MCF 10A (cell line): ENCODE measurements around the gene TTLL9. TPM values are rescaled to one million over a fixed set of nuclear protein-coding genes. Genes with fewer than 3 reads are reported as not detected.

Source experiments
- BruUV-seq: library from RNA; stranded (reverse); fragments of 400-500 nt; replicated peaks from 2 replicates; lab custom pipeline; 2021; lab: Mats Ljungman, UMichigan
- CTCF ChIA-PET: fragments of 300-600 bp; sonication (Branson Sonifier 250); formaldehyde crosslinking; extraction: SDS; loops from one replicate; lab custom pipeline; 2021; ENCODE audit warnings: antibody characterized with exemption, inconsistent platforms; lab: Yijun Ruan, JAX
- POLR2A ChIA-PET: fragments of 300-600, 350-650 bp; sonication (Branson Sonifier 250); formaldehyde crosslinking; extraction: SDS; loops from one replicate; lab custom pipeline; 2020; ENCODE audit warnings: antibody characterized with exemption, inconsistent platforms; lab: Yijun Ruan, JAX
- DNase-seq: peaks from one replicate; pipeline ENCODE4 v3.0.0-alpha.2; 2018; ENCODE audit not compliant: unreplicated experiment
- H3K27ac Mint-ChIP-seq: one replicate; pipeline ENCODE4 v1.8.0; 2022; ENCODE audit warnings: mild to moderate bottlenecking, low read depth, mixed read lengths; ENCODE audit not compliant: unreplicated experiment
- H3K27me3 Mint-ChIP-seq: one replicate; pipeline ENCODE4 v1.8.0; 2022; ENCODE audit warnings: mixed read lengths; ENCODE audit not compliant: insufficient read depth, unreplicated experiment
- H3K36me3 Mint-ChIP-seq: one replicate; pipeline ENCODE4 v1.8.0; 2022; ENCODE audit warnings: mild to moderate bottlenecking, moderate library complexity, mixed read lengths; ENCODE audit not compliant: insufficient read depth, unreplicated experiment
- H3K4me1 Mint-ChIP-seq: one replicate; pipeline ENCODE4 v1.8.0; 2022; ENCODE audit warnings: mixed read lengths; ENCODE audit not compliant: insufficient read depth, unreplicated experiment
- H3K4me3 Mint-ChIP-seq: one replicate; pipeline ENCODE4 v1.8.0; 2022; ENCODE audit warnings: mild to moderate bottlenecking, moderate library complexity, mixed read lengths; ENCODE audit not compliant: unreplicated experiment
- H3K9me3 Mint-ChIP-seq: one replicate; pipeline ENCODE4 v1.8.0; 2022; ENCODE audit warnings: mixed read lengths; ENCODE audit not compliant: unreplicated experiment
- intact Hi-C: fragments of 100-400 bp; cut with micrococcal nuclease; formaldehyde crosslinking; loops from 2 replicates; pipeline ENCODE4 v1.14.1; 2022
- total RNA-seq: library from RNA; stranded (reverse); gene quantifications from 2 replicates; pipeline ENCODE4 v1.2.3, GENCODE V29; 2022
- TF ChIP-seq, protein P1 (sequence below): fragments of 200-600 bp; IDR thresholded peaks from one replicate; pipeline ENCODE4 v1.8.0; 2022; ENCODE audit warnings: antibody characterized with exemption, mild to moderate bottlenecking; ENCODE audit not compliant: unreplicated experiment

TTLL9 gene
- total RNA-seq, 1 experiment from 2014 or later, result 0.19 TPM

- Mint-ChIP-seq H3K9me3 (no peaks in the 10 kb centered on the region), H3K27me3 (peaks cover 29% of the 10 kb centered on the region), H3K4me3 (peak within 1 kb of the TSS; percentile 81), H3K4me1 (peaks cover 13% of the 10 kb centered on the region), H3K27ac (peak within 1 kb of the TSS; percentile 91), H3K36me3 (peaks cover 32% of the 10 kb centered on the region)
- DNase-seq, result peak; percentile 97
- ChIA-PET POLR2A (interaction anchor here (0.7 to 3.2 kb wide), 12 partner anchors 10 to 556 kb away, joined by 3 to 17 read pairs (median 4); no protein-coding TSS in a partner anchor), CTCF (interaction anchor here (0.6 to 8.4 kb wide), 55 partner anchors 8 to 700 kb away, joined by 3 to 200 read pairs (median 6); partner anchors contain the start of gene XKR7)
- intact Hi-C loops, result loop anchor here (1.0 to 5.0 kb wide), 3 partner anchors 81 to 129 kb away; no protein-coding TSS in a partner anchor
- TF ChIP-seq, protein P1, sequence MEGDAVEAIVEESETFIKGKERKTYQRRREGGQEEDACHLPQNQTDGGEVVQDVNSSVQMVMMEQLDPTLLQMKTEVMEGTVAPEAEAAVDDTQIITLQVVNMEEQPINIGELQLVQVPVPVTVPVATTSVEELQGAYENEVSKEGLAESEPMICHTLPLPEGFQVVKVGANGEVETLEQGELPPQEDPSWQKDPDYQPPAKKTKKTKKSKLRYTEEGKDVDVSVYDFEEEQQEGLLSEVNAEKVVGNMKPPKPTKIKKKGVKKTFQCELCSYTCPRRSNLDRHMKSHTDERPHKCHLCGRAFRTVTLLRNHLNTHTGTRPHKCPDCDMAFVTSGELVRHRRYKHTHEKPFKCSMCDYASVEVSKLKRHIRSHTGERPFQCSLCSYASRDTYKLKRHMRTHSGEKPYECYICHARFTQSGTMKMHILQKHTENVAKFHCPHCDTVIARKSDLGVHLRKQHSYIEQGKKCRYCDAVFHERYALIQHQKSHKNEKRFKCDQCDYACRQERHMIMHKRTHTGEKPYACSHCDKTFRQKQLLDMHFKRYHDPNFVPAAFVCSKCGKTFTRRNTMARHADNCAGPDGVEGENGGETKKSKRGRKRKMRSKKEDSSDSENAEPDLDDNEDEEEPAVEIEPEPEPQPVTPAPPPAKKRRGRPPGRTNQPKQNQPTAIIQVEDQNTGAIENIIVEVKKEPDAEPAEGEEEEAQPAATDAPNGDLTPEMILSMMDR, result peak; percentile 71
- TSS peak; percentile 37 for BruUV-seq
These were observed 81.4 kb downstream of the TTLL9 start, which contains the start of gene PDRG1 for GRCh38 chr20:31951530-31952453. Gene PDRG1 (minus strand): TSS chr20:31952046. CDS start chr20:31951961, 85 bp downstream.

GRCh38 chr20:31953556-31954148, 83.2 kb downstream of the TTLL9 start:
- POLR2A ChIA-PET, result interaction anchor here (0.9 to 1.1 kb wide), 2 partner anchors 83 to 99 kb away, joined by 5 read pairs; partner anchors contain the start of genes DUSP15 and TTLL9
- peaks cover 13% of the 10 kb centered on the region for H3K4me1 Mint-ChIP-seq
- TF ChIP-seq, protein P1, result no peak
- no peak for DNase-seq
- H3K27ac Mint-ChIP-seq, result no peak overlapping the region
- intact Hi-C loops, result loop anchor here (5.0 kb wide), 1 partner anchor 79 kb away; no protein-coding TSS in a partner anchor
- no peaks in the 10 kb centered on the region for H3K9me3 Mint-ChIP-seq
- CTCF ChIA-PET, result interaction anchor here (0.6 to 8.4 kb wide), 12 partner anchors 7 to 452 kb away, joined by 3 to 200 read pairs (median 11); no protein-coding TSS in a partner anchor
- peaks cover 38% of the 10 kb centered on the region for H3K27me3 Mint-ChIP-seq
- H3K4me3 Mint-ChIP-seq, result no peak overlapping the region
- BruUV-seq, result no TSS peak
- peaks cover 14% of the 10 kb centered on the region for H3K36me3 Mint-ChIP-seq

DNA sequence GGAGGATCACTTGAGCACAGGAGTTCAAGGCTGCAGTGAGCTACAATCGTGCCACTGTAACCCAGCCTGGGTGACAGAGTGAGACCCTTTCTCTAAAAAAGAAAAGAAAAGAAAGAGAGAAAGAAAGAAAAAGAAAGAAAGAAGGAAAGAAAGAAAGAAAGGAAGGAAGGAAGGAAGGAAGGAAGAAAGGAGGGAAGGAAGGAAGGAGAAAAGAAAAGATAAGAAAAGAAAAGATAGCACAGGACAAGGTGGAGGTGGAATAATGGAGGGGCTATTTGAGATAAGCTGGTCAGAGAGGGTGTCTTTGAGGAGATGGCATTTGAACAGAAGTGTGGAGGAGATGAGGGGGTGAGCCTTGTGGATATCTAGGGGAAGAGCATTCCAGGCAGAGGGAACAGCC, 84.1 kb downstream of the TTLL9 start:
- Mint-ChIP-seq H3K27ac (no peak overlapping the region), H3K36me3 (peaks cover 5% of the 10 kb centered on the region), H3K4me3 (no peak overlapping the region), H3K27me3 (peaks cover 46% of the 10 kb centered on the region), H3K9me3 (no peaks in the 10 kb centered on the region), H3K4me1 (peaks cover 12% of the 10 kb centered on the region)
- intact Hi-C loops, result loop anchor here (5.0 kb wide), 1 partner anchor 78 kb away; no protein-coding TSS in a partner anchor
- CTCF ChIA-PET, result interaction anchor here (0.6 to 8.4 kb wide), 7 partner anchors 8 to 1422 kb away, joined by 3 to 200 read pairs (median 5); partner anchors contain the start of gene FOXS1
- POLR2A ChIA-PET, result interaction anchor here (0.8 to 1.1 kb wide), 2 partner anchors 14 to 100 kb away, joined by 3 to 5 read pairs; no protein-coding TSS in a partner anchor
- DNase-seq, result no peak
- TF ChIP-seq, protein P1, result no peak
- BruUV-seq, result no TSS peak
